ENCODE measurements around the gene TIMM13. TPM values are rescaled to one million over a fixed set of nuclear protein-coding genes. Genes with fewer than 3 reads are reported as not detected.

TIMM13 gene
- total and polyA plus RNA-seq, 2 of the 8 experiments (the other 6 are each of a cell fraction or from before 2014, with no cell fraction given): 270 to 275 TPM

- TF ChIP-seq JUND (IDR thresholded peaks at IDR 0.05; ENCODE audit: low read length): no peak
- no peak for TF ChIP-seq SP1 (IDR thresholded peaks at IDR 0.05; ENCODE audit: low read depth, low read length)
- no peak for TF ChIP-seq POU5F1 (IDR thresholded peaks at IDR 0.05; ENCODE audit: low read depth, low read length)
- TF ChIP-seq GTF2F1 (IDR thresholded peaks at IDR 0.05; ENCODE audit: borderline replicate concordance, low read depth, low read length): no peak
- no peak for TF ChIP-seq POLR2A (IDR thresholded peaks at IDR 0.05; ENCODE audit: control extremely low read depth in 1 of 2, low read depth in 2 of 2, low read length in 2 of 2)
- no peak for TF ChIP-seq RFX5 (IDR thresholded peaks at IDR 0.05; ENCODE audit: borderline replicate concordance, low read depth, low read length)
Measured at GRCh38 chr19:2394054-2394441, 33.3 kb downstream of the TIMM13 start (continued).

Data from H1 (cell line).